ENCODE data around the gene YES1.

YES1 gene

DNA sequence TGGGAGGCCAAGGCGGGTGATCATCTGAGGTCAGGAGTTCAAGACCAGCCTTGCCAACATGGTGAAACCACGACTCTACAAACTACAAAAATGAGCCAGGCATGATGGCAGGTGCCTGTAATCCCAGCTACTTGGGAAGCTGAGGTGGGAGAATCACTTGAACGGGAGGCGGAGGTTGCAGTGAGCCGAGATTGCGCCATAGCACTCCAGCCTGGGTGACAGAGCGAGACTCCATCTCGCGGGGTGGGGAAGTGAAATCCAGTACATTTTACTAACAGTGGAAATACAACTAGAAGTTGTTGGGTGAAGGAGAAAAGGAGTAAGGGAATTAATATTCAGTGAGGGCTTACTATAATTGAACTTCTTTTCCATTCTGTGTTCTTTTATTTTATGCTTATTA lies 86.4 kb downstream of the YES1 start:
- DNase-seq (ENCODE audit: low spot score) = no peak

DNA sequence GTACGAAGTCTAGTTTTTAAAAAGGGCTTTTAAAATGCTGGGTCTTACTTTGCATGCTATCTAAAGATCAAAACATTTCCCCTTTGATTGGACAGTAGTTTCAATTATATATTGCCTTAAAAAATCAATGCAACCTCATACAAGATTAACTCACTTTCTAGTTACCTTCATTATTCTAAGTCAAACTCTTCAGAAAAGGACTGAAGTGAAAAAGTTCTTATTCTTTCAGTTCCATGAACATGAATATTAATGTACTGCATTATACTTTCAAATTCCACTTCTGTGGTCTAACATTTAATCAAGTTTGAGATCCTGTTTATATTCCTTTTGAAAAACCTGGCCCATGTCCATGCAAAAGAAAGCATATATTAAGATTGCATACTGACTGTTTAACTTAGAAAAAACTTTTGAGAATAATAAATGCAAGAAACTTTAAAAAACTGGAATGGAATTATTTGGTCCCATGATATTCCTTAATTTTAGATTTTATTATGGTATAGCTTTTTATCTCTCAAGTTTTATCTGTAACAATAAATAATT lies 88.4 kb downstream of the YES1 start:
- DNase-seq (ENCODE audit: low spot score) = no peak

DNA sequence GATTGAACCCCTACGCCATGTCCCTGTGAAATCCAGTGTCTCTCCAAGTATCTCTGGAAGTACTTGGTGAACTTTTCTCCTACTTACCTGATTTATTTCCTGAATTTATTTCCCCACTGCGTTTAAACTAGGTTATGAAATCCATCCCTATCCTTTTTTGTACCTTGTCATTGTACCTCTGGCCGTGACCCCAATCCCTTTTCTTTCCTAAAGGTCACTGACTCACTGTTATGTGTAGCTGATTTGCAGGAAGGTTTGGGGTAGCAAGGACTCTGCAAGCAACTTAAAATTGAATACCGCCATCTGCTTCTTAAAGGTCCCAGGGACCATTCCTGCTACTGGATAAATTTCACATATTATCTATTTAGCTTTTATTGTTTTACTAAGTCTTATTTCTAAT lies 95.0 kb downstream of the YES1 start:
- no peak for DNase-seq (ENCODE audit: low spot score)

GRCh38 chr18:715626-716025 lies 96.4 kb downstream of the YES1 start:
- DNase-seq (ENCODE audit: low spot score) = peak; percentile 59

- DNase-seq (ENCODE audit: low spot score) = no peak
Observed at GRCh38 chr18:713135-713490, 98.9 kb downstream of the YES1 start.

DNA sequence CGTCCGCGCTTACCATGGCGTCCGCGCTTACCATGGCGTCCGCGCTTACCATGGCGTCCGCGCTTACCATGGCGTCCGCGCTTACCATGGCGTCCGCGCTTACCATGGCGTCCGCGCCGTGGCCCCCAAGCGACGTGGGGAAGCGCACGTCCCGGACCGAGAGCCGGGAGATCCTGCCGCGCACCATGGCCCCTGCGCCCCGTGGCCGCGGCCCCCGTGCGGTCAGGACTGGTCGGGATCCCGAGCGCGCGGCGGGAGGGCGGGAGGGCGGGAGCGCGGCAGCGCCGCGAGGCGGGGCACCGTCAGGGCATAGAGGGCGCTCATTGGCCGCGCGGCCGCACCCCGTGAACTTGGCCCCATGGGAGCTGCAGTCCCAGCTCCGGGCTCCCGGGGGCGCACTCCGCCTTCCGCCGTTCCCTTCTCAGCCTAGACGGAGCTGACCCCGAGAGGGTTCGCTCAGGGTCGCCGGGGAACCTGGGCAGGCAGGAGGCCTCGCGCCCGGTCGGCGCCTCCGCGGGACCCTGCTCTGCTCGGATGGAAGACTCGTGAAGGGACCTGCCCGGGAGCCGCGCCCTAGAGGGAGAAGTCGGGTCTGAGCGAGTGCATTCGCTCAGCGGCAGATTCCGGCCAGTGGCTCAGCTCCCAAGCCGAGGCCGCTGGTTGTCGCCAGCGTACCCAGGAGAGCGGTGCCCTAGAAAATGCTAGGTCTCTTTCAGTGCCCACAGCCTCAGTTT lies 99.5 kb downstream of the YES1 start, which contains the start of gene ENOSF1:
Gene ENOSF1, minus strand, starts transcription at position 230 of the 734 bp plus-strand sequence. Its CDS starts 43 bp downstream, at position 187.
- DNase-seq (ENCODE audit: low spot score) = peak; percentile 91

- DNase-seq (ENCODE audit: low spot score) = peak; percentile 82
Observed at GRCh38 chr18:711657-712400, 100.2 kb downstream of the YES1 start.

DNA sequence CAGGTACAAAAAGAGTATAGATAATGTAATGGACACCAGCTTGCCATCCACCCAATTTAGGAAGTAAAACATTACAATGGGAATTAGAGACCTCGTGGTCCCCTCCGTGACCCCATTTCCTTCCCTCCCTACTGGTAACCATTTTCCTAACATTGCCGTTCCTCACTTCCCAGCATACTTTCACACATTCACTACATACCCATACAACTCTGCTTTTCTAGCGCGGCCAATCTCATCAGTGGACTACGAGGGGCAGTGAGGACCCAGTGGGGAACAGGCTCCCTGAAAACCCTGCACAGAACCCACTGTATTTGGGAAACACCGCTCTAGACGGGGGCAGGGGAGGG lies 100.8 kb downstream of the YES1 start:
- no peak for DNase-seq (ENCODE audit: low spot score)

DNA sequence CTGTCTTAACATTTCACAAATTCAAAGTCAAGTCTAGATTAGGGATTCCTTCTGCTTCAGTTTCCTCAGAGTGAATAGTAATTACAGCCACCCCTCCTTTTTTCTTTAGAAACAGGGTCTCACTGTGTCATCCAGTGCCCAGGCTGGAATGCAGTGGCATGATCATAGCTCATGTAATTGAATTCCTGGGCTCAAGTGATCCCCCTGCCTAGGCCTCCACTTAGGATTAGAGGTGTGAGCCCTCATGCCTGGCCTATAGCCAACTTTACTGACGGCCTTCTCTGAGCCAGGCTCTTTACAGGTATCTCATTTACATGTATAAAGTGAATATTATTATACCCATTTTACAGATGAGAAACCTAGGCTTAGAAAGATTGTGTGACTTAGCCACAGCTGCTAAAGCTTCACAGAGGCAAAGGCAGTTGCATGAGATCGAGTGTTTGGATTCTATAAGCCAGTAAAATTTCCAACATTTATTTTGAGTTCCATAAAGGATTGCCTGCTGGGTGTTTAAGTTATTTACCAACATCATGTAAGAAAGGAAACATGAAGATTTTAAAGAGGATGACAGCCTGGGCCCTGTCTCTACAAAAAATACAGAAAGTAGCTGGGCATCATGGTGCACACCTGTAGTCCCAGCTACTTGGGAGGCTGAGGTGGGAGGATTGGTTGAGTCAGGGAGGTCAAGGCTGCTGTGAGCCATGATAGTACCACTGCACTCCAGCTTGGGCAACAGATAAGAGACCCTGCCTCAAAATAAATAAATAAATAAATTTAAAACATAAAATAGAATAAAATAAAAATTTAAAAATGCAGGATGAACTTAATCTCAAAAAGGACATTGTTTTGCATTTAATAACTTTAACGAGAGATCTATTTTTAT lies 101.4 kb downstream of the YES1 start:
- DNase-seq (ENCODE audit: low spot score) = no peak

DNA sequence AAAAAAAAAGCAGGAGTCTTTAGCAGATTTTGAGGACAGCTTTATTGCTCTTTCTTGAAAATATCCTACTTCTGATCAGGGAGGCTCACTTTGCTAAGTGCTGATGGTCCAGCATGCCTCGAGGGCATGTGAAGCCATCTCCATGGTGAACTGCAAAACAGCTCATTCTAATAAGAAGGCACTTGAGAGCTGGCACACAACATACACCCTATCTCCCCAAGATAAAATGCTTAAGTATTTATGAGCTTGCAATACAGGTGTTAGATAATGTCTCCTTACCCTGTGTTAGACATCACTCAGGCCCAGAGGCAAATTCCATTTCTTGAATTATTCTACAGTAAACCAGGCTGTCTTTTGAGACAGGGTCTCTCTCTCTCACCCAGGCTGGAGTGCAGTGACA lies 102.3 kb downstream of the YES1 start:
- no peak for DNase-seq (ENCODE audit: low spot score)

DNA sequence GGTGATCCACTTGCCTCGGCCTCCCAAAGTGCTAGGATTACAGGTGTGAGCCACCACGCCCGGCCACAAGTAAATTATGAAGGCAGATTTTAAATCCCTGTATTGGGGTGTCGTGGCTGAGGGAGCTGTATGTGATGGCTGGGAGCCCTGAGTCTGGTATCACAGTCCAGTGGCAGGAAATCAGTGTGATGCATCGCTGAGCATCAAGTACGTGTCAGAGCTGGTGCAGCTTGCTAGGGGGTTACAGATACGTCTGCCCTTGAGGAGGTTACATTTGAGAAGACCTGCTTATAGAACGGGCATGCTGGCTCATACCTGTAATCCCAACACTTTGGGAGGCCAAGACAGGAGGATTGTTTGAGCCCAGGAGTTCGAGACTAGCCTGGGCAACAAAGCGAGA lies 103.9 kb downstream of the YES1 start:
- DNase-seq (ENCODE audit: low spot score) = no peak

- no peak for DNase-seq (ENCODE audit: low spot score)
Observed at GRCh38 chr18:706405-706804, 105.6 kb downstream of the YES1 start.

DNA sequence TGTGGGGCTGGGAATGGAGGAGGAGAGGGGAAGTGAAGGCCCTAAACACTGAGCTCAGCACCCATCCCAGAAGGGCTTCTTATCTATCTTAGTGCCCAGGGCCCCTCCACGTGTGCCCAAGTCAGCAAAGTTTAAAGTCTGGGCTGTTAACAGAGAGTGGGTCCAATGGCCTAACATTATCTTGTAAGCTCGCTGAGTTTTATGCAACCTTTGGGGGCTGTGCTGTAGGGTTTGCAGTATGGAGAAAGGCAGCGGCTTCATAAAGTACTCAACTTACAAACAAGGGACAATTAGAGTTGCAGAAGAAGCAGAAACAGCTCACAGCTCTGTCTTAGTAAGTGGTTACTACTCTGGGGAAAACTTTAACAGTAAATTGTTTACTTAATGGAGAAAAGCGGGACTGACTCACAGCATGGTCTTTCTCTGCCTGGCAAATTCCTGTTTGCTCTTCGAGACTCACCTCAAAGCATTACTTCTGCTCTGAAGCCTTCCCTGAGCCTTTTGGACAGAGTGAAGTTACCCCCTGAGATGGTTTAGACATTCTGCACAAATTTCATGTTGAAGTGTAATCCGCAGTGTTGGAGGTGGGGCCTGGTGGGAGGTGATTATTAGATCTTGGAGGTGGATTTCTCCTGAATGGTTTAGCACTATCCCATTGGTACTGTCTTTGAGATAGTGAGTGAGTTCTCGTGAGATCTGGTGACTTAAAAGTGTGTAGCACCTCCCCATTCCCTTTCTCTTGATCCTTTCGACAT lies 108.7 kb downstream of the YES1 start:
- DNase-seq (ENCODE audit: low spot score) = no peak

DNA sequence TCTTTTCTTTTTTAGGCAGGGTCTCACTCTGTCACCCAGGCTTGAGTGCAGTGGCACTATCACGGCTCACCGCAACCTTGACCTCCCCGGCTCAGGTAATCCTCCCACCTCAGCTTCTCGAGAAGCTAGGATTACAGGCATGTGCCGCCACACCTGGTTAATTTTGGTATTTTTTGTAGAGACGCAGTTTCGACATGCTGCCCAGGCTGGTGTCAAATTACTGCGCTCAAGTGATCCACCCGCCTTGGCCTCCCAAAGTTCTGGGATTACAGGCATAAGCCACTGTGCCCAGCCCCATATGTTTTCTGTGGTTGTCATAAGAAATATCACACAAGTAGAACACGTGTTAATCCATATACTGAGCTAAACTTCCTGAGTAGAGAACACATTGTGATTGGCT lies 114.2 kb downstream of the YES1 start:
- DNase-seq (ENCODE audit: low spot score) = no peak

DNA sequence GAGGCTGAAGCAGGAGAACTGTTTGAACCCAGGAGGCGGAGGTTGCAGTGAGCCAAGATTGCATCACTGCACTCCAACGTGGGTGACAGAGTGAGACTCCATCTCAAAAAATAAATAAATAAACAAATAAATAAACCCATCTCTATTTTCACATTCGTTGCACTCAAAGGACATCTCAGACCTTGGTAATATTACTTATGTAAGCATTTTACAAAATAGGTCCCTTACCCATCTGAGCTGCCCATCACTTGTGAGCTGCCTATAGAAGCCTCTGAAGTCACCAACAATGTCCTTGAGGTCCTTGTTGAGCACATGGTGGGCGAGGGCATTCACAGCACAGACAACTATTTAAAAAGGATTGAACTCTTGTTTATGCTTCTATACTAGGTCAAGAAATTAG lies 115.0 kb downstream of the YES1 start:
- no peak for DNase-seq (ENCODE audit: low spot score)

DNA sequence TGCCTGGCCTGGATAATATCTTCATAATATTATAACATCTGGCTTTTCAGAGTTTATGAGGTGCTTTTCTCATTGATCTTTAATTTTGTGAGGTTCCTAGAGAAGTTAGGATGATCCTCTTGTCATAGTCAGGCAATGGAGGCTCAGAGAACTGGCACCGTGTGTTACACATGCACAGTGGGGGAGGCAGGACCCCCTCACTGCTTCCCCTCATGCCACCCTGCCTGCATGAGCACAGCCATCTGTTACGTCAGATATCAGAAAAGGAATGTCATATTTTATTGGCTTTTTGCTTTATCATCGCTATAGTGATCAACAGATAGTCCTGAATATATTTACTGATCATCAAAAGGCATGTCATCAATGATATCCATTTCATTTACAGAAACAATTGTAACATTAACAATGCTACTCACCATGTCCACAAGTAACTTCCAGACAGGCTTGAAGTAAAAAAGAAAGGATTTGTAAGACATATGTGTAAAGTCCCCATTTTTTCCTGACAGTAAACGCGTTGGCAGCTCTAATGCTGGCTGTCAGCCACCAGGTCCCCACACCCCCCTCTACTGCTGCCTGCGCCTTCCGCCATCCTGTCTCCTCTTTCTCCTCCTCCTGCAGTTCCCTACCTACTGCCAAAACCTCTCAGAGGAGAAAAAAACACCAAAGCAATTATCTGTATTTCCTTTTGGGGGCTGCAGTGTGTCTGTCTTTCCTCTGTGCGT lies 118.4 kb downstream of the YES1 start:
- no peak for DNase-seq (ENCODE audit: low spot score)

GRCh38 chr18:692824-693223 lies 119.2 kb downstream of the YES1 start:
- no peak for DNase-seq (ENCODE audit: low spot score)

DNA sequence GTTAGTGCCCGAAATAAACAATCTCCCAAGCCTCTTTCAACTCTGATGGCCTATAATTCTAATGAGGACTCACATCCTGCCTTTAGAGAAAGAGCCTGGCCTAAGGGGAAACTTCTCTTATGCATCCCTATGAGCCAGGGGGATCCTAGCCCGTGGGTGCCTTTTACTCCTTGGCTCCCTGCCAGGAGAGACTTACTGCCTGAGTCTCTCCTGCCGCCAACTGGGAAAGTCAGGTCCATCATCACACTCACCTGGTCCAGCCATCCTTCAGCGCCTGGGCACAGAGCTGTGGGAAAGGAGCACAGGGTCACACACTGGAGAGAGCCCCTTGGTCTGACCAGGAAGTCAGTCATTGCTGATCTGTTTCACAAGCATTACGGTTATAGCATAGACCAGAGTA lies 123.7 kb downstream of the YES1 start:
- DNase-seq (ENCODE audit: low spot score) = no peak

GRCh38 chr18:686339-687111 lies 125.5 kb downstream of the YES1 start:
- DNase-seq (ENCODE audit: low spot score) = no peak

DNA sequence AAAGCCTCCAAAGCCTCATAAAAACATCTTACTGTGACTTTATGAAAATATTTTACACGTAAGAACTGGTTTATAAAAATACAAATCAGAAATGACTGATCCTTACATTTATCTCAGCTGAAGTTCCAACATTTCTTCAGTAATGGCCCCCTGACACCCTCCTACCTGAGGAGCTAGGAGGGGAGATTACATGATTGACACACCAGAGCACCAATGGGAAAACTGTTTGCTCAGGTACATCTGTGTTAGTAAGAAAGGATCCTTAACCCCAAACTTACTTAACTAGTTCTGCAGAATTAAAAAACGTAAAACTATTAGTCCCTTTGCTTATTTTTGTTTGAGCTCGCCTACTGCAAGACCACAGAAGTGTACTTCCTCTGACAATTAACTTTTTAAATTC lies 126.6 kb downstream of the YES1 start:
- DNase-seq (ENCODE audit: low spot score) = no peak

Data from activated CD4-positive, alpha-beta T cell treated with anti-CD3 and anti-CD28 coated beads, Interleukin-2, Interleukin-4, amounts not matched to agents 100 ng/mL and 50 ng/mL, durations not matched to agents 16 hours and 8 hours (primary cell).